Neural cell (in vitro differentiated cells): ENCODE data around the gene TK2. TPM values are rescaled to one million over a fixed set of nuclear protein-coding genes. Genes with fewer than 3 reads are reported as not detected.

ENCODE experiments used
- H2AFZ ChIP-seq: fragments of 200-600, 300-800 bp; sonication (generic), shearing (Covaris generic); 2 replicates; pipeline ENCODE4 v1.6.0; 2014; ENCODE audit warnings: low read depth, mild to moderate bottlenecking, antibody characterized with exemption, low read length, moderate library complexity
- H3F3A ChIP-seq: fragments of 200-600 bp; shearing (Covaris generic); 2 replicates; pipeline ENCODE4 v1.6.1; 2016; ENCODE audit warnings: mild to moderate bottlenecking, moderate library complexity, mixed read lengths, antibody characterized with exemption, low read length; ENCODE audit not compliant: insufficient read depth, poor library complexity, severe bottlenecking
- H3K27ac ChIP-seq: fragments of 200-600, 300-800 bp; sonication (generic), shearing (Covaris generic); 2 replicates; pipeline ENCODE4 v1.5.1; 2014; ENCODE audit warnings: mild to moderate bottlenecking, low read length, moderate library complexity
- H3K27me3 ChIP-seq: fragments of 300-800, 200-600 bp; sonication (generic), shearing (Covaris generic); 2 replicates; pipeline ENCODE4 v1.6.0; 2014; ENCODE audit warnings: mild to moderate bottlenecking, low read depth, low read length, moderate library complexity; ENCODE audit not compliant: insufficient read depth
- H3K36me3 ChIP-seq: fragments of 300-800, 200-600 bp; sonication (generic), shearing (Covaris generic); 2 replicates; pipeline ENCODE4 v1.5.1; 2014; ENCODE audit warnings: mild to moderate bottlenecking, antibody characterized with exemption, low read length, moderate library complexity; ENCODE audit not compliant: insufficient read depth
- H3K4me2 ChIP-seq: fragments of 300-800, 200-600 bp; sonication (generic), shearing (Covaris generic); 2 replicates; pipeline ENCODE4 v1.6.0; 2014; ENCODE audit warnings: mild to moderate bottlenecking, low read length
- H3K4me3 ChIP-seq: fragments of 300-800, 200-600 bp; sonication (generic), shearing (Covaris generic); 2 replicates; pipeline ENCODE4 v1.5.1; 2014; ENCODE audit warnings: mild to moderate bottlenecking, low read length, moderate library complexity
- H3K79me2 ChIP-seq: fragments of 200-600 bp; shearing (Covaris generic); replicated peaks from 2 replicates; pipeline ENCODE4 v1.6.0; 2014; ENCODE audit warnings: mild to moderate bottlenecking, low read length, moderate library complexity; ENCODE audit not compliant: insufficient read depth
- H3K9ac ChIP-seq: fragments of 300-800, 200-600 bp; sonication (generic), shearing (Covaris generic); 2 replicates; pipeline ENCODE4 v1.6.1; 2016; ENCODE audit warnings: mild to moderate bottlenecking, low read length, mixed read lengths
- H3K9me2 ChIP-seq: fragments of 200-600 bp; shearing (Covaris generic); 2 replicates; pipeline ENCODE4 v1.6.1; 2016; ENCODE audit warnings: mild to moderate bottlenecking, low read length, mixed read lengths; ENCODE audit not compliant: insufficient read depth
- H3K9me3 ChIP-seq: fragments of 200-600, 300-800 bp; sonication (generic), shearing (Covaris generic); 2 replicates; pipeline ENCODE4 v1.6.1; 2016; ENCODE audit warnings: mild to moderate bottlenecking, mixed run types, low read length, moderate library complexity, mixed read lengths
- H4K20me1 ChIP-seq: fragments of 200-600 bp; shearing (Covaris generic); 2 replicates; pipeline ENCODE4 v1.6.1; 2016; ENCODE audit warnings: mild to moderate bottlenecking, mixed run types; ENCODE audit not compliant: insufficient read depth
- EP300 ChIP-seq: fragments of 450-650 bp; conservative IDR thresholded peaks from 2 replicates; pipeline ENCODE4 v1.6.1; 2014; ENCODE audit warnings: antibody characterized with exemption, mild to moderate bottlenecking, moderate library complexity; ENCODE audit not compliant: poor library complexity, severe bottlenecking
- EZH2 ChIP-seq: fragments of 200-600, 300-800 bp; shearing (Covaris generic), sonication (generic); IDR thresholded peaks from 2 replicates; pipeline ENCODE4 v1.6.1; 2014; ENCODE audit warnings: antibody characterized with exemption, low read length, borderline replicate concordance, mild to moderate bottlenecking; ENCODE audit not compliant: insufficient read depth, poor library complexity, severe bottlenecking
- MXI1 ChIP-seq: fragments of 450-650 bp; conservative IDR thresholded peaks from 2 replicates; pipeline ENCODE4 v1.6.1; 2014; ENCODE audit warnings: antibody characterized with exemption, mild to moderate bottlenecking; ENCODE audit not compliant: poor library complexity, severe bottlenecking
- POLR2AphosphoS5 ChIP-seq: IDR thresholded peaks from 2 replicates; pipeline ENCODE4 v1.6.1; 2012
- RAD21 ChIP-seq: fragments of 450-650 bp; conservative IDR thresholded peaks from 2 replicates; pipeline ENCODE4 v1.6.1; 2014; ENCODE audit warnings: antibody characterized with exemption, mild to moderate bottlenecking, moderate library complexity
- SMC3 ChIP-seq: fragments of 450-650 bp; conservative IDR thresholded peaks from 2 replicates; pipeline ENCODE4 v1.6.1; 2014; ENCODE audit warnings: antibody characterized with exemption, mild to moderate bottlenecking, moderate library complexity; ENCODE audit not compliant: poor library complexity
- TAF1 ChIP-seq: IDR thresholded peaks from 2 replicates; pipeline ENCODE4 v1.6.1; 2012; ENCODE audit warnings: low read depth
- polyA plus RNA-seq: library from polyadenylated mRNA; depleted of rRNA; stranded (reverse); fragments of >200 nt; gene quantifications from 2 replicates; pipeline ENCODE4 v1.2.3, GENCODE V29; 2014
- TF ChIP-seq, protein P1 (sequence below): IDR thresholded peaks from 2 replicates; pipeline ENCODE4 v1.6.1; 2012; ENCODE audit warnings: borderline replicate concordance
- TF ChIP-seq, protein P2 (sequence below): fragments of 450-650 bp; IDR thresholded peaks from 2 replicates; pipeline ENCODE4 v1.5.1; 2014; ENCODE audit warnings: antibody characterized with exemption, mild to moderate bottlenecking, moderate library complexity; ENCODE audit not compliant: poor library complexity, severe bottlenecking

Gene TK2
- polyA plus RNA-seq, 1 donor from 2014 or later: 15.9 TPM

- Histone ChIP-seq H3K27me3 (no peaks in the 10 kb centered on the region), H3F3A (no peaks in the 10 kb centered on the region), H3K9me2 (no peaks in the 10 kb centered on the region), H2AFZ (no peak overlapping the region), H3K4me2 (no peak overlapping the region), H3K27ac (no peak overlapping the region), H4K20me1 (no peaks in the 10 kb centered on the region), H3K4me3 (no peak overlapping the region), H3K9ac (no peak overlapping the region), H3K36me3 (no peaks in the 10 kb centered on the region), H3K9me3 (no peaks in the 10 kb centered on the region), H3K79me2 (no peaks in the 10 kb centered on the region)
- TF ChIP-seq TAF1 (no peak), EZH2 (no peak), EP300 (no peak), POLR2AphosphoS5 (no peak), RAD21 (no peak), SMC3 (no peak), MXI1 (no peak)
- TF ChIP-seq, protein P1, sequence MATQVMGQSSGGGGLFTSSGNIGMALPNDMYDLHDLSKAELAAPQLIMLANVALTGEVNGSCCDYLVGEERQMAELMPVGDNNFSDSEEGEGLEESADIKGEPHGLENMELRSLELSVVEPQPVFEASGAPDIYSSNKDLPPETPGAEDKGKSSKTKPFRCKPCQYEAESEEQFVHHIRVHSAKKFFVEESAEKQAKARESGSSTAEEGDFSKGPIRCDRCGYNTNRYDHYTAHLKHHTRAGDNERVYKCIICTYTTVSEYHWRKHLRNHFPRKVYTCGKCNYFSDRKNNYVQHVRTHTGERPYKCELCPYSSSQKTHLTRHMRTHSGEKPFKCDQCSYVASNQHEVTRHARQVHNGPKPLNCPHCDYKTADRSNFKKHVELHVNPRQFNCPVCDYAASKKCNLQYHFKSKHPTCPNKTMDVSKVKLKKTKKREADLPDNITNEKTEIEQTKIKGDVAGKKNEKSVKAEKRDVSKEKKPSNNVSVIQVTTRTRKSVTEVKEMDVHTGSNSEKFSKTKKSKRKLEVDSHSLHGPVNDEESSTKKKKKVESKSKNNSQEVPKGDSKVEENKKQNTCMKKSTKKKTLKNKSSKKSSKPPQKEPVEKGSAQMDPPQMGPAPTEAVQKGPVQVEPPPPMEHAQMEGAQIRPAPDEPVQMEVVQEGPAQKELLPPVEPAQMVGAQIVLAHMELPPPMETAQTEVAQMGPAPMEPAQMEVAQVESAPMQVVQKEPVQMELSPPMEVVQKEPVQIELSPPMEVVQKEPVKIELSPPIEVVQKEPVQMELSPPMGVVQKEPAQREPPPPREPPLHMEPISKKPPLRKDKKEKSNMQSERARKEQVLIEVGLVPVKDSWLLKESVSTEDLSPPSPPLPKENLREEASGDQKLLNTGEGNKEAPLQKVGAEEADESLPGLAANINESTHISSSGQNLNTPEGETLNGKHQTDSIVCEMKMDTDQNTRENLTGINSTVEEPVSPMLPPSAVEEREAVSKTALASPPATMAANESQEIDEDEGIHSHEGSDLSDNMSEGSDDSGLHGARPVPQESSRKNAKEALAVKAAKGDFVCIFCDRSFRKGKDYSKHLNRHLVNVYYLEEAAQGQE: no peak
- TF ChIP-seq, protein P2, sequence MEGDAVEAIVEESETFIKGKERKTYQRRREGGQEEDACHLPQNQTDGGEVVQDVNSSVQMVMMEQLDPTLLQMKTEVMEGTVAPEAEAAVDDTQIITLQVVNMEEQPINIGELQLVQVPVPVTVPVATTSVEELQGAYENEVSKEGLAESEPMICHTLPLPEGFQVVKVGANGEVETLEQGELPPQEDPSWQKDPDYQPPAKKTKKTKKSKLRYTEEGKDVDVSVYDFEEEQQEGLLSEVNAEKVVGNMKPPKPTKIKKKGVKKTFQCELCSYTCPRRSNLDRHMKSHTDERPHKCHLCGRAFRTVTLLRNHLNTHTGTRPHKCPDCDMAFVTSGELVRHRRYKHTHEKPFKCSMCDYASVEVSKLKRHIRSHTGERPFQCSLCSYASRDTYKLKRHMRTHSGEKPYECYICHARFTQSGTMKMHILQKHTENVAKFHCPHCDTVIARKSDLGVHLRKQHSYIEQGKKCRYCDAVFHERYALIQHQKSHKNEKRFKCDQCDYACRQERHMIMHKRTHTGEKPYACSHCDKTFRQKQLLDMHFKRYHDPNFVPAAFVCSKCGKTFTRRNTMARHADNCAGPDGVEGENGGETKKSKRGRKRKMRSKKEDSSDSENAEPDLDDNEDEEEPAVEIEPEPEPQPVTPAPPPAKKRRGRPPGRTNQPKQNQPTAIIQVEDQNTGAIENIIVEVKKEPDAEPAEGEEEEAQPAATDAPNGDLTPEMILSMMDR: no peak
Measured at GRCh38 chr16:66547101-66547989, 2.6 kb downstream of the TK2 start.

DNA sequence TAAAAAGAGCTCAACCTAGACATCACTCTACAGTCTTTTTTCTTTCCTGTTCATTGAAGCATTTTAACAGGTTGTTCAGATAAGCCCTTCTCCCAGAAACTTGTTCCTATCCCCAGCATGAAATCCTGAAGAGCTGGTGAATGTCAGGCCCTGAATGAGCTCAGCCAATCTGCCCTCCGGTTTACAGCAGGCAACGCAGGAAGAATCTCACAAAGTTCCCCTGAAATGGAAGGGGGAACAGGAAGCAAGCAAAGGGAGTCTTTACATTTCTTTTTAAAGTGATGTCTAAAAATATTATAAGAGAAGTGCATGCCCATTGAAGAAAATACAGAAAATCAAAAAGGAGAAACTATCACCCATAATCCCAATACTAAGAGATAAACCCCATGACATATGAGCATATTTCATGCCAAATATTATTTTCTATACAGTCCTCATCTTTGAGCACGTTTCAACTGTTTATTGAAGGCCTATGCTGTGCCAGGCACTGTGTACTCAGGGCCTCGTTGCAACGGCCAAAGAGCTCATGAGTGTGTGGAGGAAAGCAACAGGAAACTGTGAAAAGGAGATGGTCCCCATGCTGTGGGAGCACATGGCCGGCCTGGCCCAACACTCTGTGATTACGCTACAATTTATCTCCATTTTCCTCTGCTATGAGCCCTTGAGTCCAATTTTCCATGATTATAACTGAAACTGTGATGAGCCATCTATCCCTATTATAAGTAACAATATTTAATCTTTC lies 5.7 kb downstream of the TK2 start:
- Histone ChIP-seq H3K9ac (no peak overlapping the region), H3K79me2 (no peaks in the 10 kb centered on the region), H3F3A (no peaks in the 10 kb centered on the region), H3K27me3 (no peaks in the 10 kb centered on the region), H3K36me3 (no peaks in the 10 kb centered on the region), H3K4me3 (no peak overlapping the region), H2AFZ (no peak overlapping the region), H3K9me3 (no peaks in the 10 kb centered on the region), H4K20me1 (no peaks in the 10 kb centered on the region), H3K4me2 (no peak overlapping the region), H3K27ac (no peak overlapping the region), H3K9me2 (no peaks in the 10 kb centered on the region)
- TF ChIP-seq MXI1: no peak
- TF ChIP-seq EP300: no peak
- TF ChIP-seq EZH2: no peak
- TF ChIP-seq TAF1: no peak
- TF ChIP-seq POLR2AphosphoS5: no peak
- TF ChIP-seq SMC3: no peak
- TF ChIP-seq, protein P2: no peak
- no peak for TF ChIP-seq RAD21
